ENCODE measurements around the gene NAV3.

GRCh38 chr12:78261901-78262300 lies 431.2 kb downstream of the NAV3 start:
- TF ChIP-seq L3MBTL2 (conservative IDR thresholded peaks at IDR 0.05) (no peak), LEF1 (IDR thresholded peaks at IDR 0.05; ENCODE audit: borderline replicate concordance) (no peak), SP1 (IDR thresholded peaks at IDR 0.05) (no peak), BHLHE40 (IDR thresholded peaks at IDR 0.05; ENCODE audit: borderline replicate concordance) (no peak), FOXA1 (IDR thresholded peaks at IDR 0.05) (no peak), TARDBP (IDR thresholded peaks at IDR 0.05) (no peak)

All from HEK293T (cell line).